Measurements from ENCODE around the gene KDM2B.

DNA sequence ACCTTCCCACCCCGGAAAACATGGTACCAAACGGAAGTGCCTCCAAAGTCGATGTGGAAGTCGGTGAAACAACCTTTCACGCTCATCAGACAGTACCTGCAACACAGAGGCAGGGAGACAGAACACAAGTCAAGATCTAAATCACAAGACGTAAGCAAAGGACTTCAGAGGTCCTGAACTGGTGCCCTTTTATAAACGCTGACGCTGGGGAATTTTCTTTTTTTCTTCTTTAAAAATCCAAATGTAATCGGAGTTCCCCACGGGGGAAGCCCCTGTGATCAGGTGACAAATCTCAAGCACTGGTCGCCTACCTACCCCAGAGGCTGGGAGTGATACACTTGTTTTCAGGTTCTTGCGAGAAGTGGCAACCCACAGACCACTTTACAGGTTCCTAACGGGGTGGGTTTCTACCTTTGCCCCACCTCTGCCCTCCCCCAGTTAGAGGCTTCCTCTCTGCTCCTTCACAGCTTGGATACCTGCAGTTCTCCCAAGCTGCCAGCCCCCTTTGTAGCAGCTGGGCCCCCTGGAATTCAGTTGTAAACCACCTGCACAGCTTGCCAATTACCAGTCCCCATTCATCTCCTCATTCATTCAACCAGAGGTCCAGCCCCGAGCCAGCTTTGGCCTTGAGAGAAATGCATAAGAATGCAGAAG, 46.2 kb downstream of the KDM2B start:
- TF ChIP-seq CHD2 (IDR thresholded peaks at IDR 0.05; ENCODE audit: low read length, partially characterized antibody) (no peak), EP300 (IDR thresholded peaks at IDR 0.05; ENCODE audit: borderline replicate concordance in 1 of 2, low read depth in 1 of 2, low read length in 1 of 2) (no peak), FOXM1 (IDR thresholded peaks at IDR 0.05; ENCODE audit: low read depth) (no peak), GABPA (IDR thresholded peaks at IDR 0.05; ENCODE audit: low read depth) (no peak)

Data from SK-N-SH (cell line).